NB4 (cell line): ENCODE measurements around the gene CCDC88B.

Source experiments
- CTCF ChIP-seq: IDR thresholded peaks from one replicate; pipeline ENCODE4 v1.5.1; 2012; ENCODE audit warnings: low read depth, low read length
- POLR2A ChIP-seq: IDR thresholded peaks from 2 replicates; pipeline ENCODE4 v1.6.1; 2011; ENCODE audit warnings: mild to moderate bottlenecking; ENCODE audit not compliant: insufficient read length; ENCODE audit errors: extremely low read depth

DNA sequence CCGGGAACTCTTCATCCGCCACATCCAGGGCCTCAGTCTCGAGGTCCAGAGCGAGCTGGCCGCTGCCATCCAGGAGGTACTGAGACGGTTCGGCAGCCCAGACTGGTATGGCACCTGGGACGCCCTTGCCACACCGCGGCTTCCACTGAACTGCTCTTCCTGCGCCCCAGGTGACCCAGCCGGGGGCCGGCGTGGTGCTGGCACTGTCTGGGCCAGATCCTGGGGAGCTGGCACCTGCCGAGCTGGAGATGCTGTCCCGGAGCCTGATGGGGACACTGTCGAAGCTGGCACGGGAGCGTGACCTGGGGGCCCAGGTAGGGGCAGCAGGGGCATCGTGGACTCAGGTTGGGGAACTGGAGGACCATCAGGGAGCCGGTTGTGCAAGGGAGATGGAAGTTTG is 1.4 kb downstream of the CCDC88B start:
- TF ChIP-seq CTCF (no peak), POLR2A (no peak)
